Measurements from ENCODE around the gene POLR2J. TPM values are rescaled to one million over a fixed set of nuclear protein-coding genes. Genes with fewer than 3 reads are reported as not detected.

The POLR2J gene
- total RNA-seq, 5 donors from 2014 or later (not counting 1 experiment from before 2014, with no cell fraction given): 35.2 to 53.7 (median 42.3) TPM

DNA sequence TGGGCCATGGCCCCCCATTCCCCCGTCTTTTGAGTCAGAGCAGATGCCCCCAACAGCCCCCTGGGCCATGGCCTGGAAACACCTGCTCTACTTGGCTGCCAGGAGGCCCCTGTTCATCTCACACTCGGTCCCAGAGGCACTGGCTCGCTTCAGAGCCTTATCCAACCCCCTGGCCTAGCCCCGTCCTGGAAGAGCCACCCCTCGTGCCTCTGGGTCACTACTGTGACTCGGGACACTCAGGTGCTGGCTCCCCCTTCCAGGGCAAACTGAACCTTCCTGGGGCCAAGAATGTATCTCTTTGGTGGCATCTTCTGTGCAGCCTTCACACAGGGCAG is 7.0 kb downstream of the POLR2J start:
- Histone ChIP-seq H3K27ac (ENCODE audit: low read length) (no peak overlapping the region), H3K4me1 (ENCODE audit: control insufficient read depth in 1 of 2, extremely low read depth in 1 of 2, insufficient read depth in 2 of 2, low read length in 2 of 2) (peaks cover 0 to 8% of the 10 kb centered on the region in 2 experiments), H3K4me3 (ENCODE audit: control insufficient read depth in 1 of 2, extremely low read depth in 1 of 2, low read length in 1 of 2) (no peak overlapping the region), H3K27me3 (replicated peaks in 1 of 2; ENCODE audit: control insufficient read depth in 2 of 2, extremely low read depth in 1 of 2, insufficient read depth in 2 of 2, low read length in 1 of 2) (no peaks in the 10 kb centered on the region), H3K36me3 (ENCODE audit: control insufficient read depth in 2 of 2, extremely low read depth in 1 of 2, insufficient read depth in 1 of 2, low read length in 1 of 2) (peaks cover 29 to 49% of the 10 kb centered on the region in 2 donors), H3K9me3 (no peaks in the 10 kb centered on the region)
- Mint-ChIP-seq H3K4me1 (peaks cover 2 to 5% (median 3%) of the 10 kb centered on the region in 3 donors), H3K9me3 (no peaks in the 10 kb centered on the region), H3K36me3 (no peaks in the 10 kb centered on the region), H3K4me3 (no peak overlapping the region), H3K27me3 (no peaks in the 10 kb centered on the region), H3K27ac (no peak overlapping the region)
- 90% methylated on average over 5 of the region's 6 CpGs for WGBS (ENCODE audit: insufficient coverage)
- DNase-seq (no peak), ATAC-seq (replicated peaks in 1 of 4) (no peak)
- POLR2A ChIA-PET: interaction anchor here in 1 of 2 donors (1.2 kb wide), 1 partner anchor 46 kb away, joined by 3 read pairs; no protein-coding TSS in a partner anchor
- CTCF ChIA-PET: interaction anchor here in 1 of 2 donors (0.8 kb wide), 1 partner anchor 59 kb away, joined by 4 read pairs; no protein-coding TSS in a partner anchor

DNA sequence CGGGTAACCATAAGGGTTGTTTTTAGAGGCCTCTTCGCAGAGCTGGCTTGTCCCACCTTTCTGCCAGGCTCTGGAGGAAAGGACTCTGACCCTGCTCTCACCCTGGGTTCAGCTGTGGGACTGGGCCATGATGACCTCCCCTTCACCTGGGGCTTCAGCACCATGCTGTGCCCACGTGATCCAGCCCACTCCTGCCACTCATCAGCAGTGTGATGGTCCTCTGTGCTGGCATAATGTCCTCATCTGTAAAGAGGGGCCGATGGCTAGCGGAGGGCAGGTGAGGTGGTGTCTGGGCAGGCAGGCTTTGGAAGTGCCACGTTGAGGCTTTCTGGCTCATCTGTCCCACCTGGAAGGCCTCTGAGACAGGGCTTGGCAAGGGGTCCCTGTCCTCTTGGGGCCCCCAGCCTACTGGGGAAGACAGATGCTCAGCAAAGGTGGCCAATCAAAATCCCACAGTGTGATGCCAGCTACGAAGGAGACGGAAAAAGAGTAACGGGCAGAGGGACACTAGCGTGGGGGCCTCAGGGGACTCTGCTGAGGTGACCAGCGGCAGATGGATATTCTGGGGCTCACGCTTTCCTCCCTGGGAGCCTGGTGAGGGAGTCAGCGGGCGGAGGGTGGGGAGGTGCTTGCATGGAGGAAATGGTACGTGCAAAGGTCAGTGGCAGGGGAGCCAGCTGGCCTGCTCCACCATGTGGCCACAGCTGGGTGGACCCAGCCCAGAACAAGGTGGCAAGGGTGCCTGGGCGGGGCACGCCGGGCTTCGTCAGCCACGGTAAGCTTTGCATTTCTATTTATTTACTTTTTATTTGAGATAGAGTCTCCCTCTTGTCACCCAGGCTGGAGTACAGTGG is 8.5 kb downstream of the POLR2J start:
- peaks cover 4 to 22% of the 10 kb centered on the region in 2 experiments for H3K4me1 ChIP-seq (ENCODE audit: control insufficient read depth in 1 of 2, extremely low read depth in 1 of 2, insufficient read depth in 2 of 2, low read length in 2 of 2)
- WGBS (ENCODE audit: insufficient coverage): 89% methylated on average over 10 of the region's 20 CpGs
- Mint-ChIP-seq H3K4me1 (peaks cover 13 to 17% (median 16%) of the 10 kb centered on the region in 3 donors), H3K27me3 (no peaks in the 10 kb centered on the region), H3K4me3 (no peak overlapping the region), H3K36me3 (no peaks in the 10 kb centered on the region), H3K9me3 (no peaks in the 10 kb centered on the region), H3K27ac (no peak overlapping the region)
- H3K27ac ChIP-seq (ENCODE audit: low read length): no peak overlapping the region
- H3K9me3 ChIP-seq: no peaks in the 10 kb centered on the region
- no peak for DNase-seq
- H3K36me3 ChIP-seq (ENCODE audit: control insufficient read depth in 2 of 2, extremely low read depth in 1 of 2, insufficient read depth in 1 of 2, low read length in 1 of 2): peaks cover 29 to 49% of the 10 kb centered on the region in 2 donors
- ChIA-PET CTCF (no interaction called here), POLR2A (no interaction called here)
- no peak overlapping the region for H3K4me3 ChIP-seq (ENCODE audit: control insufficient read depth in 1 of 2, extremely low read depth in 1 of 2, low read length in 1 of 2)
- ATAC-seq (replicated peaks in 1 of 4): no peak
- no peaks in the 10 kb centered on the region for H3K27me3 ChIP-seq (replicated peaks in 1 of 2; ENCODE audit: control insufficient read depth in 2 of 2, extremely low read depth in 1 of 2, insufficient read depth in 2 of 2, low read length in 1 of 2)

DNA sequence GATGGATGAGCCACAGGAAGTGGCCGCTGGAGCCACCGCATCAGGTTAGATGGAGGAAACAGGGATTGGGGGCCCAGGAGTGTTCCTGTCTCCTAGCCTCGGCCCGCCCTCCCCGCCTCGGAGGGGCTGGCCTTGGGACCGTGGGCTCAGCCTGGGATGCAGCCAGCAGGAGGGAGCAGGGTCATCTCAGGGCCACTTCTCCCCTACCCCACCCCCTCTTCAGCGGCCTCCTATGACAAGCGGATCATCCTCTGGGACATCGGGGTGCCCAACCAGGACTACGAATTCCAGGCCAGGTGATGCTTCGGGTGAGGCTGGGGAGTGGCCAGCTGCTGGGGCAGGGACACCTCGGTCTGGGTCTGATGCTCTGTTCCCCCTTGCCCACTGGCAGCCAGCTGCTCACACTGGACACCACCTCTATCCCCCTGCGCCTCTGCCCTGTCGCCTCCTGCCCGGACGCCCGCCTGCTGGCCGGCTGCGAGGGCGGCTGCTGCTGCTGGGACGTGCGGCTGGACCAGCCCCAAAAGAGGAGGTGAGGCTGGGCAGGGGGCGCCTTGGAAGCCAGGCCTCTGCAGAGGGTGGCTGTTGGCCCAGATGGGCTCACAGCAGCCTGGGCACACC is 9.3 kb downstream of the POLR2J start:
- Histone ChIP-seq H3K9me3 (no peaks in the 10 kb centered on the region), H3K27me3 (replicated peaks in 1 of 2; ENCODE audit: control insufficient read depth in 2 of 2, extremely low read depth in 1 of 2, insufficient read depth in 2 of 2, low read length in 1 of 2) (no peaks in the 10 kb centered on the region), H3K4me3 (ENCODE audit: control insufficient read depth in 1 of 2, extremely low read depth in 1 of 2, low read length in 1 of 2) (no peak overlapping the region), H3K36me3 (ENCODE audit: control insufficient read depth in 2 of 2, extremely low read depth in 1 of 2, insufficient read depth in 1 of 2, low read length in 1 of 2) (peaks cover 29 to 49% of the 10 kb centered on the region in 2 donors), H3K4me1 (ENCODE audit: control insufficient read depth in 1 of 2, extremely low read depth in 1 of 2, insufficient read depth in 2 of 2, low read length in 2 of 2) (peaks cover 5 to 27% of the 10 kb centered on the region in 2 experiments), H3K27ac (ENCODE audit: low read length) (no peak overlapping the region)
- DNase-seq (no peak), ATAC-seq (replicated peaks in 1 of 4) (no peak)
- WGBS (ENCODE audit: insufficient coverage): 92% methylated on average over 22 of the region's 24 CpGs
- Mint-ChIP-seq H3K27ac (no peak overlapping the region), H3K36me3 (no peaks in the 10 kb centered on the region), H3K4me3 (no peak overlapping the region), H3K4me1 (peaks cover 13 to 20% (median 18%) of the 10 kb centered on the region in 3 donors), H3K9me3 (no peaks in the 10 kb centered on the region), H3K27me3 (no peaks in the 10 kb centered on the region)
- CTCF ChIA-PET: interaction anchor here in 1 of 2 donors (0.6 kb wide), 1 partner anchor 866 kb away, joined by 4 read pairs; no protein-coding TSS in a partner anchor
- POLR2A ChIA-PET: no interaction called here

DNA sequence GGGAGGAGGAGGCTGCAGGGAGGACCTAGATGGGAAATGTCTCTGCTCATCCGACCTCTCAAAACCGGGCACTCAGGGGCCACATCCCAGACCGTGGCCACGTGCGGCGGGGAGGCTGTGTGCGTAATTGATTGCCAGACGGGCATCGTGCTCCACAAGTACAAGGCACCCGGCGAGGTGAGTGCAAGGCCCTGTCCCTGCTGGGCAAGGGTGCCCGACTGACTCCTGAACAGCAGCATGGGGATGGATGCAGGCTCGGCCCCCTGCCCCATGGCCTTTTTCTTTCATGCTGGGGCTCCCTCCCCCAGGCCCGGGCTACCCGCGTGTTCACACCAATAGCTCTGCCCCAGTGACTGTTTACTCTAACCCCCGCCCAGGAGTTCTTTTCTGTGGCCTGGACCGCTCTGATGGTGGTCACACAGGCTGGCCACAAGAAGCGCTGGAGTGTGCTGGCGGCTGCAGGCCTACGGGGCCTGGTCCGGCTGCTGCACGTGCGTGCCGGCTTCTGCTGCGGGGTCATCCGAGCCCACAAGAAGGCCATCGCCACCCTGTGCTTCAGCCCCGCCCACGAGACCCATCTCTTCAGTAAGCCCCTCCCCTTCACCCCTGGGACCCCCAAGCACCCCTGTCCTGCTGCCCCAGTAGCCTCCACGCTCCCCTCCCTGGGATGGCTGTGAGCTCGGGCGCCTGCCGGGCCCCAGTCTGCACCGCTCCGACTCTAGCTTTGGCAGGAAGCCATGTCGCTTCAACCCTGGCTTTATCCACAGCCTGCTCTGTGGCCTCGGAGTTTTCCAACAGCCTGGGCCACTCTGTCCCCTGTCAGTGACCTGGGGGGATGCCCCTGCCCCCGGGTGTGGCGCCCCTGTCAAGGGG is 10.0 kb downstream of the POLR2J start:
- no peaks in the 10 kb centered on the region for H3K27me3 ChIP-seq (replicated peaks in 1 of 2; ENCODE audit: control insufficient read depth in 2 of 2, extremely low read depth in 1 of 2, insufficient read depth in 2 of 2, low read length in 1 of 2)
- no peaks in the 10 kb centered on the region for H3K9me3 Mint-ChIP-seq
- H3K36me3 ChIP-seq (ENCODE audit: control insufficient read depth in 2 of 2, extremely low read depth in 1 of 2, insufficient read depth in 1 of 2, low read length in 1 of 2): peaks cover 25 to 46% of the 10 kb centered on the region in 2 donors
- no peak for ATAC-seq (replicated peaks in 1 of 4)
- H3K27ac ChIP-seq (ENCODE audit: low read length): no peak overlapping the region
- no peaks in the 10 kb centered on the region for H3K27me3 Mint-ChIP-seq
- no peaks in the 10 kb centered on the region for H3K36me3 Mint-ChIP-seq
- no peak overlapping the region for H3K4me3 ChIP-seq (ENCODE audit: control insufficient read depth in 1 of 2, extremely low read depth in 1 of 2, low read length in 1 of 2)
- peaks cover 19 to 26% (median 25%) of the 10 kb centered on the region in 3 donors for H3K4me1 Mint-ChIP-seq
- DNase-seq: no peak
- H3K27ac Mint-ChIP-seq: no peak overlapping the region
- H3K4me1 ChIP-seq (ENCODE audit: control insufficient read depth in 1 of 2, extremely low read depth in 1 of 2, insufficient read depth in 2 of 2, low read length in 2 of 2): peaks cover 9 to 34% of the 10 kb centered on the region in 2 experiments
- no peaks in the 10 kb centered on the region for H3K9me3 ChIP-seq
- H3K4me3 Mint-ChIP-seq: no peak overlapping the region
- 91% methylated on average over 36 of the region's 40 CpGs for WGBS (ENCODE audit: insufficient coverage)
- ChIA-PET POLR2A (no interaction called here), CTCF (interaction anchor here in 1 of 2 donors (0.6 kb wide), 1 partner anchor 866 kb away, joined by 4 read pairs; no protein-coding TSS in a partner anchor)

DNA sequence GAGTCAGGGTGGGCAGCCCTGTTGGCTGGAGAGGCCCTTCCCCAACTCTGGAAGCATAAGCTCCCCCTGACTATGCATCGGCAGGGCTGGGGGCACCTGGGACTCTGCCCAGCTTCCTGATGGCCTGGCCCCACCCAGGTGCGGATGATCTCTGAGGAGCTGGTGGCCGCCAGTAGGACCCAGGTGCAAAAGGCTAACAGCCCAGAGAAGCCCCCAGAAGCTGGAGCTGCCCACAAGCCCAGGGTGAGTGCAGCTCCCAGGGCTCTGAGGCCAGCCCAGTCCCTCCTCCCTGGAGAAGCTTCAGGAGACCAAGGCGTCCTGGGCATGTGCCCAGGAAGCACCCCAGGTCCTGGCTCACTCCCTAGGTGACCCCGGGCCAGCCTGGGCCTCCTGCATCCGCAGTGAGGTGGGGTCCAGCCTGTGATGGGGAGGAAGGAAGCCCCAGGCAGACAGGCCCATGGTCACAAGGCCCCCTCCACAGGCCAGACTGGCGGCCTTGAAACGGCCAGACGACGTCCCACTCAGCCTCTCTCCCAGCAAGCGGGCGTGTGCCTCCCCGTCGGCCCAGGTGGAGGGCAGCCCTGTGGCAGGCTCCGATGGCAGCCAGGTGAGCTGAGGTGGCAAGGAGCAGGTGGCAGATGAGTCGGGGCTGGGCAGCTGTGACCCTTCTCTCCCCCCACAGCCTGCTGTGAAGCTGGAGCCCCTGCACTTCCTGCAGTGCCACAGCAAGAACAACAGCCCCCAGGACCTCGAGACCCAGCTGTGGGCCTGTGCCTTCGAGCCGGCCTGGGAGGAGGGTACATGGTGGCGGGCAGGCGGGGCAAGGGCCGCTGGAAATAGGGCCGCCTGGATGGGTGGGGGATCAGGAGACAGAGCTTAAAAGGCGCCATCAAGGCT is 10.9 kb downstream of the POLR2J start:
- DNase-seq (no peak), ATAC-seq (replicated peaks in 1 of 4) (no peak)
- Mint-ChIP-seq H3K4me1 (peaks cover 23 to 31% (median 28%) of the 10 kb centered on the region in 3 donors), H3K27ac (no peak overlapping the region), H3K36me3 (no peaks in the 10 kb centered on the region), H3K27me3 (no peaks in the 10 kb centered on the region), H3K4me3 (no peak overlapping the region), H3K9me3 (no peaks in the 10 kb centered on the region)
- Histone ChIP-seq H3K27ac (ENCODE audit: low read length) (no peak overlapping the region), H3K36me3 (ENCODE audit: control insufficient read depth in 2 of 2, extremely low read depth in 1 of 2, insufficient read depth in 1 of 2, low read length in 1 of 2) (peaks cover 19 to 38% of the 10 kb centered on the region in 2 donors), H3K9me3 (no peaks in the 10 kb centered on the region), H3K27me3 (replicated peaks in 1 of 2; ENCODE audit: control insufficient read depth in 2 of 2, extremely low read depth in 1 of 2, insufficient read depth in 2 of 2, low read length in 1 of 2) (no peaks in the 10 kb centered on the region), H3K4me1 (ENCODE audit: control insufficient read depth in 1 of 2, extremely low read depth in 1 of 2, insufficient read depth in 2 of 2, low read length in 2 of 2) (peaks cover 14 to 37% of the 10 kb centered on the region in 2 experiments), H3K4me3 (ENCODE audit: control insufficient read depth in 1 of 2, extremely low read depth in 1 of 2, low read length in 1 of 2) (no peak overlapping the region)
- POLR2A ChIA-PET: interaction anchor here in 1 of 2 donors (0.6 kb wide), 1 partner anchor 594 kb away, joined by 5 read pairs; no protein-coding TSS in a partner anchor
- CTCF ChIA-PET: interaction anchor here (0.6 to 1.1 kb wide), 3 partner anchors 18 to 63 kb away, joined by 3 to 8 read pairs (median 3); no protein-coding TSS in a partner anchor
- WGBS (ENCODE audit: insufficient coverage): 96% methylated on average over 14 of the region's 24 CpGs
